Activated CD4-positive, alpha-beta T cell treated with anti-CD3 and anti-CD28 coated beads for 24 hours (primary cell): ENCODE results near the gene NUTM1.
"Not testable (repeated sequence)": the region's sequence is repeated elsewhere in the genome, so short reads cannot be mapped to it uniquely, and the experiment has no call there.

Experiments used
- DNase-seq, 2 donors: peaks; one replicate each; pipeline ENCODE4 v3.0.0-alpha.2; 2020; ENCODE audit warnings: low read depth in 2 of 2

Gene NUTM1

DNA sequence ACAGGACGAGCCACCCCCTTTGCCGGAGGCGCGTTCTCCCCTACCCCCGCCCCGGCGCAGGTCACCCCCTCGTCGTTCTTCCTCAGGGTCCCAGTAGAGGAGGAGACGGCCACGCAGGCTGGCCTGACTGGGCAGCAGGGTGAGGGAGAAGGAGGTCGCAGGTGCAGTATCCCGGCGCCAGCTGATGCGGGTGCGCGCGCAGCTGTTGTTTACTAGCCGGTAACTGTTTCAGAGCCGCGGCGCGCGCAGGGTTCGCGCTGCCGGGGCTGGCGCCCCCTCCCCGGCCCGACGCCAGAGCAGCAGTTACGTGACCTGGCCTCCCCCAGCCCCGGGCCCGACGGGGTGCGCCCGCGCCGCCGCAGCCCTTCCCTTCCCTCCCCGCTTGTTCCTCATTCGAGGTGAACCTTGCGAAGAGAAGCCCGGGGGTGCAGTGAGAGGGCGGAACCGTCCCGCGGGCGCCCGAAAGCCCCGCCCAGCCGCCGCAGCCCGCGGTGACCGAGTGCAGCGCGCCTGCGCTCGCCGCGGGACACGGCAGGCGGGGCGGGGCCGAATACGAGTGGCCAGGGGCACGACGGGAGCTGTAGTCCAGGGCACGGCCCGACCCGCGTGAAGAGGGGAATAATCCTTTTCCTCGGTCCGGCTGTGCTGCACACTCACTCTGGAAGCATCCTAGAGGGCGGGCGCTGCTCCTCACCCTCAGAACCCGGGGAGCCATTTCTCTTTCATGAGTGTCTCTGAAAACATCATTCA lies 5.4 kb upstream of the NUTM1 start, which contains the start of gene SLC12A6:
TSS of gene SLC12A6 (minus strand) at position 225 of the 750 bp plus-strand sequence. CDS start 1,101 bp downstream, outside the sequence.
- DNase-seq = peak; percentile 80 to 83

DNA sequence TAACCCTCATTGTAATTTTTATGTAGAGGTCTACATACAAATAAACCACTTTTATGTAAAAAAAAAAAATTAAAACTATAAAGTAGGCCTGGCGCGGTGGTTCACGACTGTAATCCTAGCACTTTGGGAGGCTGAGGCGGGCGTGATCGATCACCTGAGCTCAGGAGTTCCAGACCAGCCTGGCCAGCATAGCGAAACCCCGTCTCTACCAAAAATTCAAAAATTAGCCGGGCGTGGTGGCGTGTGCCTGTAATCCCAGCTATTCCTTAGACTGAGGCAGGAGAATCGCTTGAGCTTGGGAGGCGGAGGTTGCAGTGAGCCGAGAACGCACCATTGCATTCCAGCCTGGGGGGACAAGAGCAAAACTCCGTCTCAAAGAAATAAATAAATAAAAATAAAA lies 4.8 kb upstream of the NUTM1 start:
- no peak for DNase-seq

GRCh38 chr15:34339946-34340345 lies 3.2 kb upstream of the NUTM1 start:
- DNase-seq = no peak

DNA sequence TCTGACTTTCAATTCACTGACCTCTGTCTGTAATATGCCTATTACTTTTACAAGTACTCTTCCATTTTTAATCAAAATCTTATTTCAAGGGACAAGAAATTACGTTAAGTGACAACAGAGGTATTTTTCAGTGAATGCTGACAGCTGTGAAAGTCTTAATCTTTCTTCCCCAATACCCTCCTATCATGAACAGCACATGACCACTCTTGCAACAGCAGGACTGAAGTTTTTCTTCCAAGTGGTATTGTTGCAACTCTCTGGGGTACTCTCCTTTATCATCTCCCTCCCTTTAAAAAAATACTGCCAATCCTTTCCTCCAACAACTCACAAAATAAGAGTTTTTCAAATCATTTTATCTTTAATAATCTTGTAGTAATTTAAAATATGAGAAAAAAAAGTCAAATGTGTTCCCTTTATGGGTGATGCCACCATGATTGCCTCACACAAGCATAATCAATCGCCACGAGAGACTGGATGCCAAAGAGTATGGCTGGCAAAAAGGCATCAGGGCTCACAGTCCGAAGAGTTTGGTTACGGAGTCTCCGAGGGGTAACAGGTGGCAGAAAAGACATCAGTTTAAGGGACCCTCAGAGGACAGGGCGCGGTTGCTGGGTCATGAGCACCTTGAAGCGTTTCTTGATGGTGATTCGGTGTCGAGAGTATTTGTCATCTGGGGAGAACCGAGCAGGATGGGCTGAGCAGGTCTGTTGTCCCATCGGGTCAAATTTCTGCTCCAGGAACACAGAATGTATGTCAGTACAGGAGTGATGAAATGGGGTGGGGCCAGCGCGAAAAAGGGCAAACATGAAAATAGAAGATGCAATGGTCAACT lies 1.5 kb upstream of the NUTM1 start:
- no peak for DNase-seq

GRCh38 chr15:34342213-34342736 lies 840 bp upstream of the NUTM1 start:
- DNase-seq = not testable (repeated sequence)

GRCh38 chr15:34347951-34348638 lies 5.0 kb downstream of the NUTM1 start:
- no peak for DNase-seq

GRCh38 chr15:34348735-34349300 lies 5.7 kb downstream of the NUTM1 start:
- DNase-seq = no peak

DNA sequence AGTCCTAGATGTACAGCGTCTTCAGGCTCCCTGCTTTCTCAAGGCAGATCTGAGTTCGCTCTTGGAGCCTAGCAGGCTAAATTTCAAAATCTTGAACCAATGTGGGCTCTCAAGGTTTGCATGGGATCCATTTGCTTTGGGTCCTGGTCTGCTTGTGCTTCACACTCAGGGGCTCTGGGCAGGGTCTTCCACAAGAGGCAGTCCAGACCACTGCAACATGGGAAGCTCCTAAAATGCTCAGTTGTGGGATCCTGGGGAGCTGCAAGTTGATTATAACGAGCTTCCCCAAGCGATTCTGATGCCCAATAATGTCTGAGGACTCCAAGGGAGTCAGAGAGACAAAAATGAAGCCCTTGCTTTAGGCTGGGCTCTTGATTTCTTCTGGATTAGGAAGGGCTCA lies 6.7 kb downstream of the NUTM1 start:
- no peak for DNase-seq

- DNase-seq = not testable (repeated sequence)
Observed at GRCh38 chr15:34352996-34353395, 9.9 kb downstream of the NUTM1 start.

DNA sequence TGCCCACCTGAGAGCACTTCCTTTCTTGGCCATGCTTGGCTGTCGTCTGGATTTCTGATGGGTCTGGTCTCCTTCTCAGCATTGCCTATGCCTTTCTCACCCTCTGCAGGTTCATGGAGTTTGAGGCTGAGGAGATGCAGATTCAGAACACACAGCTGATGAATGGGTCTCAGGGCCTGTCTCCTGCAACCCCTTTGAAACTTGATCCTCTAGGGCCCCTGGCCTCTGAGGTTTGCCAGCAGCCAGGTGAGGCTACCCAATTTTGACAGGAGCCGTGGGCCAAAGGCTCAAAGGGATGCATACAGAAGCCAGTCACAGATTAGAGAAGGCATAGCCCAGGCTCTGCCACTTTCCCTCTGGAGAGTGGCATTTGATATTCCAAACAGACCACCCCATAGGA lies 10.5 kb downstream of the NUTM1 start:
- no peak for DNase-seq

DNA sequence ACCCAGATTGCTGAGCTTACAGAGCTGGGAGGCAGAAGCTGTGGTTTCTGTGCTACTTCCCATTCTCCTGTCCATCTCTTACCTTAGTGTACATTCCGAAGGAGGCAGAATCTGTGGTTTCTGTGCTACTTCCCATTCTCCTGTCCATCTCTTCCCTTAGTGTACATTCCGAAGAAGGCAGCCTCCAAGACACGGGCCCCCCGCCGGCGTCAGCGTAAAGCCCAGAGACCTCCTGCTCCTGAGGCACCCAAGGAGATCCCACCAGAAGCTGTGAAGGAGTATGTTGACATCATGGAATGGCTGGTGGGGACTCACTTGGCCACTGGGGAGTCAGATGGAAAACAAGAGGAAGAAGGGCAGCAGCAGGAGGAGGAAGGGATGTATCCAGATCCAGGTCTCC lies 11.2 kb downstream of the NUTM1 start:
- DNase-seq = no peak

DNA sequence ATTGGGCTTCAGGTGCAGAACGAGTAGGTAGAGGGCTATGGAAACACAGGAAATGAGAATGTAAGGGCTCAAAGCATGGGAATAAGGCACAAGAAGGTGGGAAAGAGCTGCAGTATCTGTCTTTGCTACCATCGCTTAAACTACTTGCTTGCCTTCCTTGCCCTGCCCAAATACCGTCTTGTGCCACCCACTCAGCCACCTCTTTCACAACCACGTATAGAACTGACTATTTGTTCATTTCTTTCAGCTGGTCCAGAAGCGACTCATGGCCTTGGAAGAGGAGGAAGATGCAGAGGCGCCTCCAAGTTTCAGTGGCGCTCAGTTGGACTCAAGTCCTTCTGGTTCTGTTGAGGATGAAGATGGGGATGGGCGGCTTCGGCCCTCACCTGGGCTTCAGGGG lies 12.1 kb downstream of the NUTM1 start:
- no peak for DNase-seq

GRCh38 chr15:34357653-34358052 lies 14.5 kb downstream of the NUTM1 start:
- no peak for DNase-seq

DNA sequence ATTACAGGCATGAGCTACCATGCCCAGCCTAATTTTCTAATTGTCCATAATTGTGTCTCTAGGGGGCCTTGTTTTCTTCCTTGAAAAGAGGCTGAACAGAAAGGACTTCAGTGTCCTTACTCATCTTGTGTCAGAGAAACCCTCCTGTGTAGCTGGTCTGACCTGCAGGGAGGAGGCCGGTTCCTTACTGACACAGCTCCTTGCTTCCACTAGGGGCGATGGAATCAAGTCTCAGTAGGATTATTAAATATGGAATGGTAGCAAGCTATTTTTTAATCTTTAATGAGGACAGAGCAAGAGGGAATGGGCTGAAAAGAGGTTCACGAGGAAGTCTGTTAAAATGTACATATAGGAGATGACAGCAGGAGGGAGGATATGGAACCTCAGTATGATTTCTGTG lies 15.3 kb downstream of the NUTM1 start:
- no peak for DNase-seq

DNA sequence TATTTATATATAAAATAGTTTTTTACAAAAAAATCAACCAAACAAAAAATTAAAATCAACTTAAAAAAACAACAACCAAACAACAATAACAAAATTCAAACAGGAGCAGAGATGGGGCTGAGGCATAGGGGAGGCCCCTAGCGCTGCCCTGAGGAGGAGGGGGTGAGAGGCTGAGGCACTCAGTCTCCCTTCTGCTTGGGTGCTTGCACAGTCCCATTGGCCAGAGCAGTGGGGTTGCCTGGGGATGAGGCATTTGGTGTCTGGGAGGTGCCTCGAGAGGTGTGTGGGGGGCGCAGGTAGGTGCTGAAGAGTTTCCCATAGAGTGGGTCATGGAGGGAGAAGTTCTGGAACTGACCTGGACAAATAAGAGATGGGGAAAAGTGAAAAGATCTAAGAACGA lies 15.8 kb downstream of the NUTM1 start:
- no peak for DNase-seq

- no peak for DNase-seq
Observed at GRCh38 chr15:34359416-34359815, 16.3 kb downstream of the NUTM1 start.

GRCh38 chr15:34360298-34360697 lies 17.2 kb downstream of the NUTM1 start:
- DNase-seq = no peak

- DNase-seq = no peak
Observed at GRCh38 chr15:34361278-34361677, 18.2 kb downstream of the NUTM1 start.

DNA sequence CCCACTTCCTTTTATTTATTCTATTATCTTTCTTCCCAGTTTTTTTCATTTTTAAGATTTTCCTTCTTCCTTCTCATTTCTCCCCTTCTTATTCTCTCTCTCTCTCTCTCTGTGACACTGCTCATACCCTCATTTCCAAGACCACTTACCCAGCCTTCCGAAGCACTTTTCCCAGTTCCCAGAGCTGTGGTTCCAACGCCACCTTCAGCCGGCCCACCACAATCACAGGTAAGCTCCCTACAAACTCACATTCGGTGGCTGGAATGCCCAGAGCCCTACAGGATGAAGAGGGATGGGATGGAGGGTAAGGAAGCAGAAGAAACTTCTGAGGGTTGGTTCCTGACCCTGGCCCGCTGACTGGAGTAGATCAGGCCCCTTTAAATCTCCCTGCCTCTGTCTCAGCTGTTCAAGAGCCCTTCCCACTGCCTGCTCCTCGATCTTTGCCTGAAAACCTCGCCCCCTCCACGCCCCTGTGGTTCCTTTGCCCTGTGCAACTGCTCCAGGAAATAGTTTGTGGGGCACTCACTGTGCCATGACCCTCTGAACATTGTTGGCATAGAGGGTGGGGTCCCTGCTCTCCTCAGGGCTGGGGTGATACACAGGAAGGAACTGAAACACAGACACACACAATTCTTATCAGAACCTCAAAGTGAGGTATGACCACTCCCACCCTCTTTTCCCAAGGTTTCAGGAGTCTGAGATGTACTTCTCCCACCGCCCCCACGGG lies 19.1 kb downstream of the NUTM1 start:
- no peak for DNase-seq

GRCh38 chr15:34364041-34364440 lies 20.9 kb downstream of the NUTM1 start:
- no peak for DNase-seq
